Prostate gland (tissue), 2 donors: ENCODE results near the gene TMEM144. TPM values are rescaled to one million over a fixed set of nuclear protein-coding genes. Genes with fewer than 3 reads are reported as not detected.

Source experiments
- DNase-seq: peaks from one replicate; pipeline ENCODE4 v3.0.0-alpha.2; 2019; ENCODE audit warnings: low spot score
- H3K27ac ChIP-seq, 2 donors: fragments of 200-600 bp; sonication (generic); 2 replicates each; pipeline ENCODE4 v1.5.1; 2017 to 2019
- H3K27me3 ChIP-seq: fragments of 200-600 bp; sonication (generic); replicated peaks from 2 replicates; pipeline ENCODE4 v1.5.1; 2019; ENCODE audit not compliant: insufficient read depth
- H3K36me3 ChIP-seq, 2 donors: fragments of 200-600 bp; sonication (generic); 1 replicate in 1 of 2; 2 replicates in 1 of 2; pipeline versions ENCODE4 v1.5.1 to v1.8.1; 2017 to 2019
- H3K4me1 ChIP-seq: fragments of 200-600 bp; sonication (generic); replicated peaks from 2 replicates; pipeline ENCODE4 v1.5.1; 2019
- H3K4me3 ChIP-seq, 2 donors: fragments of 200-600 bp; sonication (generic); 2 replicates each; pipeline ENCODE4 v1.5.1; 2017 to 2019
- H3K9me3 ChIP-seq: fragments of 200-600 bp; sonication (generic); 2 replicates; pipeline ENCODE4 v1.5.1; 2017
- CTCF ChIP-seq, 4 experiments: fragments of 200-600 bp in 2 of 4; fragments of 450-650 bp in 2 of 4; sonication (generic) in 2 of 4; IDR thresholded peaks; 1 replicate in 3 of 4; 2 replicates in 1 of 4; pipeline ENCODE4 v1.5.1; 2016 to 2019; ENCODE audit warnings: antibody characterized with exemption in 4 of 4, mild to moderate bottlenecking in 2 of 4, moderate library complexity in 2 of 4
- POLR2A ChIP-seq: fragments of 450-650 bp; IDR thresholded peaks from one replicate; pipeline ENCODE4 v1.6.1; 2016; ENCODE audit warnings: antibody characterized with exemption, mild to moderate bottlenecking
- POLR2AphosphoS5 ChIP-seq: sonication (generic); formaldehyde crosslinking; IDR thresholded peaks from one replicate; pipeline ENCODE4 v1.6.1; 2017; ENCODE audit warnings: antibody characterized with exemption
- WGBS: methylation state at CpG from one replicate; pipeline ENCODE4 v1.1.5; 2018; 5-methylcytosine and 5-hydroxymethylcytosine counted together
- intact Hi-C: fragments of 100-400 bp; cut with DNase I; formaldehyde crosslinking; loops from one replicate; pipeline ENCODE4 v1.14.2; 2022
- total RNA-seq, 2 donors: library from RNA; depleted of rRNA; stranded (reverse); fragments of >200 nt; gene quantifications; one replicate each; pipeline ENCODE4 v1.1.0, GENCODE V29; 2016

Gene TMEM144
- total RNA-seq, 2 donors from 2014 or later, result 7.5 to 8.1 TPM

GRCh38 chr4:158164768-158165213 lies 45.5 kb upstream of the TMEM144 start:
- WGBS, result 60% methylated on average over 3 of the region's 3 CpGs

GRCh38 chr4:158166701-158167100 lies 43.6 kb upstream of the TMEM144 start:
- intact Hi-C loops, result no loop called here
- Histone ChIP-seq H3K27me3 (no peaks in the 10 kb centered on the region), H3K27ac (no peak overlapping the region), H3K4me3 (no peak overlapping the region), H3K36me3 (no peaks in the 10 kb centered on the region), H3K4me1 (no peaks in the 10 kb centered on the region), H3K9me3 (no peaks in the 10 kb centered on the region)
- DNase-seq, result no peak
- TF ChIP-seq POLR2AphosphoS5 (no peak), POLR2A (no peak), CTCF (IDR thresholded peaks at IDR 0.05) (no peak)
- WGBS, result 47% methylated on average over 2 of the region's 2 CpGs

More at GRCh38 chr4:158164768-158165213, 45.5 kb upstream of the TMEM144 start:
- no peak overlapping the region for H3K4me3 ChIP-seq
- intact Hi-C loops, result no loop called here
- TF ChIP-seq CTCF (IDR thresholded peaks at IDR 0.05) (no peak), POLR2A (no peak), POLR2AphosphoS5 (no peak)
- DNase-seq, result no peak
- no peaks in the 10 kb centered on the region for H3K27me3 ChIP-seq
- no peaks in the 10 kb centered on the region for H3K36me3 ChIP-seq
- H3K27ac ChIP-seq, result no peak overlapping the region
- H3K9me3 ChIP-seq, result no peaks in the 10 kb centered on the region
- H3K4me1 ChIP-seq, result no peaks in the 10 kb centered on the region

- Histone ChIP-seq H3K27me3 (no peaks in the 10 kb centered on the region), H3K36me3 (no peaks in the 10 kb centered on the region), H3K4me3 (peak overlapping the region; percentile 0 to 39), H3K9me3 (no peaks in the 10 kb centered on the region), H3K4me1 (peaks cover 3% of the 10 kb centered on the region), H3K27ac (peak overlapping the region; percentile 66 to 71)
- TF ChIP-seq POLR2A, result no peak
- TF ChIP-seq POLR2AphosphoS5, result no peak
- no peak for TF ChIP-seq CTCF (IDR thresholded peaks at IDR 0.05)
- 74% methylated on average over 5 of the region's 5 CpGs for WGBS
- no peak for DNase-seq
- intact Hi-C loops, result no loop called here
Observed at GRCh38 chr4:158168606-158169005, 41.7 kb upstream of the TMEM144 start.

- Histone ChIP-seq H3K4me1 (peaks cover 3% of the 10 kb centered on the region), H3K36me3 (no peaks in the 10 kb centered on the region), H3K27ac (peak overlapping the region; percentile 66 to 71), H3K27me3 (no peaks in the 10 kb centered on the region), H3K9me3 (no peaks in the 10 kb centered on the region), H3K4me3 (peak overlapping the region; percentile 30 to 39)
- WGBS, result 12% methylated on average over 3 of the region's 3 CpGs
- DNase-seq, result no peak
- no peak for TF ChIP-seq POLR2AphosphoS5
- TF ChIP-seq CTCF (IDR thresholded peaks at IDR 0.05), result no peak
- no peak for TF ChIP-seq POLR2A
- intact Hi-C loops, result no loop called here
Observed at GRCh38 chr4:158169506-158169905, 40.8 kb upstream of the TMEM144 start.

GRCh38 chr4:158169931-158170690 lies 40.2 kb upstream of the TMEM144 start:
- H3K36me3 ChIP-seq, result no peaks in the 10 kb centered on the region
- TF ChIP-seq POLR2AphosphoS5, result no peak
- 19% methylated on average over 18 of the region's 18 CpGs for WGBS
- no peaks in the 10 kb centered on the region for H3K27me3 ChIP-seq
- H3K27ac ChIP-seq, result peak overlapping the region; percentile 66 to 71
- peak overlapping the region; percentile 30 to 39 for H3K4me3 ChIP-seq
- intact Hi-C loops, result loop anchor here (10.0 kb wide), 1 partner anchor 595 kb away; the partner anchor contains the start of gene FNIP2
- H3K4me1 ChIP-seq, result peaks cover 3% of the 10 kb centered on the region
- no peak for DNase-seq
- H3K9me3 ChIP-seq, result no peaks in the 10 kb centered on the region
